Activated naive CD4-positive, alpha-beta T cell treated with anti-CD3 and anti-CD28 coated beads, Interleukin-2, amount 10 ng/mL, durations not matched to agents 7 days and 5 days (primary cell): ENCODE measurements around the gene CYP8B1.

ENCODE experiments used
- CTCF ChIA-PET: fragments of 350-600 bp; sonication (Branson Sonifier 250); formaldehyde crosslinking; loops from one replicate; lab custom pipeline; 2021; ENCODE audit warnings: antibody characterized with exemption; lab: Charles Lee
- DNase-seq: peaks from one replicate; pipeline ENCODE4 v3.0.0-alpha.2; 2020
- H3K27ac Mint-ChIP-seq: one replicate; pipeline ENCODE4 v1.8.0; 2021; ENCODE audit warnings: mild to moderate bottlenecking, moderate library complexity, mixed read lengths
- H3K27me3 Mint-ChIP-seq: one replicate; pipeline ENCODE4 v1.8.0; 2021; ENCODE audit warnings: mild to moderate bottlenecking, mixed read lengths
- H3K36me3 Mint-ChIP-seq: one replicate; pipeline ENCODE4 v1.8.0; 2021; ENCODE audit warnings: mixed read lengths
- H3K4me1 Mint-ChIP-seq: one replicate; pipeline ENCODE4 v1.8.0; 2021; ENCODE audit warnings: mixed read lengths
- H3K4me3 Mint-ChIP-seq: one replicate; pipeline ENCODE4 v1.8.0; 2021; ENCODE audit warnings: mild to moderate bottlenecking, moderate library complexity, mixed read lengths
- H3K9me3 Mint-ChIP-seq: one replicate; pipeline ENCODE4 v1.8.0; 2021; ENCODE audit warnings: mixed read lengths

The CYP8B1 gene

GRCh38 chr3:42853056-42853455 lies 22.6 kb downstream of the CYP8B1 start:
- H3K36me3 Mint-ChIP-seq: no peaks in the 10 kb centered on the region
- peaks cover 24% of the 10 kb centered on the region for H3K27me3 Mint-ChIP-seq
- no peak overlapping the region for H3K4me3 Mint-ChIP-seq
- DNase-seq: no peak
- no peaks in the 10 kb centered on the region for H3K9me3 Mint-ChIP-seq
- CTCF ChIA-PET: interaction anchor here (0.9 to 3.9 kb wide), 2 partner anchors 13 to 28 kb away, joined by 3 to 12 read pairs; no protein-coding TSS in a partner anchor
- H3K27ac Mint-ChIP-seq: no peak overlapping the region
- H3K4me1 Mint-ChIP-seq: no peaks in the 10 kb centered on the region

- Mint-ChIP-seq H3K27me3 (peaks cover 21% of the 10 kb centered on the region), H3K36me3 (no peaks in the 10 kb centered on the region), H3K9me3 (no peaks in the 10 kb centered on the region), H3K4me1 (peaks cover 5% of the 10 kb centered on the region), H3K4me3 (no peak overlapping the region), H3K27ac (no peak overlapping the region)
- CTCF ChIA-PET: interaction anchor here (0.9 to 3.9 kb wide), 2 partner anchors 12 to 29 kb away, joined by 3 to 12 read pairs; no protein-coding TSS in a partner anchor
- DNase-seq: no peak
Measured at GRCh38 chr3:42852441-42852840, 23.2 kb downstream of the CYP8B1 start.

GRCh38 chr3:42851228-42851834 lies 24.3 kb downstream of the CYP8B1 start:
- Mint-ChIP-seq H3K36me3 (no peaks in the 10 kb centered on the region), H3K4me1 (peaks cover 16% of the 10 kb centered on the region), H3K27ac (no peak overlapping the region), H3K4me3 (no peak overlapping the region), H3K9me3 (no peaks in the 10 kb centered on the region), H3K27me3 (peaks cover 17% of the 10 kb centered on the region)
- CTCF ChIA-PET: interaction anchor here (0.8 to 3.9 kb wide), 2 partner anchors 11 to 30 kb away, joined by 4 to 12 read pairs; no protein-coding TSS in a partner anchor
- DNase-seq: no peak

GRCh38 chr3:42850263-42850662 lies 25.4 kb downstream of the CYP8B1 start:
- Mint-ChIP-seq H3K36me3 (no peaks in the 10 kb centered on the region), H3K4me3 (no peak overlapping the region), H3K27ac (no peak overlapping the region), H3K9me3 (no peaks in the 10 kb centered on the region), H3K4me1 (peaks cover 17% of the 10 kb centered on the region), H3K27me3 (peaks cover 12% of the 10 kb centered on the region)
- CTCF ChIA-PET: interaction anchor here (3.9 kb wide), 1 partner anchor 10 kb away, joined by 12 read pairs; no protein-coding TSS in a partner anchor
- DNase-seq: no peak

GRCh38 chr3:42849017-42849416 lies 26.7 kb downstream of the CYP8B1 start:
- no peaks in the 10 kb centered on the region for H3K9me3 Mint-ChIP-seq
- H3K4me1 Mint-ChIP-seq: peaks cover 17% of the 10 kb centered on the region
- CTCF ChIA-PET: no interaction called here
- H3K27ac Mint-ChIP-seq: no peak overlapping the region
- no peaks in the 10 kb centered on the region for H3K36me3 Mint-ChIP-seq
- no peak for DNase-seq
- no peak overlapping the region for H3K4me3 Mint-ChIP-seq
- H3K27me3 Mint-ChIP-seq: peaks cover 11% of the 10 kb centered on the region

GRCh38 chr3:42847731-42848130 lies 27.9 kb downstream of the CYP8B1 start:
- no peak for DNase-seq
- H3K27ac Mint-ChIP-seq: no peak overlapping the region
- CTCF ChIA-PET: interaction anchor here (0.9 kb wide), 1 partner anchor 34 kb away, joined by 3 read pairs; no protein-coding TSS in a partner anchor

GRCh38 chr3:42846685-42847522 lies 28.8 kb downstream of the CYP8B1 start:
- CTCF ChIA-PET: no interaction called here
- H3K36me3 Mint-ChIP-seq: no peaks in the 10 kb centered on the region

More at GRCh38 chr3:42847731-42848130, 27.9 kb downstream of the CYP8B1 start:
- Mint-ChIP-seq H3K4me3 (no peak overlapping the region), H3K9me3 (no peaks in the 10 kb centered on the region), H3K27me3 (peaks cover 8% of the 10 kb centered on the region), H3K36me3 (no peaks in the 10 kb centered on the region), H3K4me1 (peaks cover 17% of the 10 kb centered on the region)

GRCh38 chr3:42844815-42845214 lies 30.9 kb downstream of the CYP8B1 start:
- CTCF ChIA-PET: interaction anchor here (1.8 kb wide), 1 partner anchor 13 kb away, joined by 6 read pairs; no protein-coding TSS in a partner anchor
- peaks cover 17% of the 10 kb centered on the region for H3K4me1 Mint-ChIP-seq

More at GRCh38 chr3:42846685-42847522, 28.8 kb downstream of the CYP8B1 start:
- Mint-ChIP-seq H3K27me3 (peaks cover 8% of the 10 kb centered on the region), H3K9me3 (no peaks in the 10 kb centered on the region), H3K4me3 (no peak overlapping the region), H3K27ac (peak overlapping the region; percentile 21), H3K4me1 (peaks cover 17% of the 10 kb centered on the region)
- DNase-seq: no peak

GRCh38 chr3:42844412-42844713 lies 31.3 kb downstream of the CYP8B1 start:
- no peak for DNase-seq
- peaks cover 17% of the 10 kb centered on the region for H3K4me1 Mint-ChIP-seq
- CTCF ChIA-PET: interaction anchor here (1.8 kb wide), 1 partner anchor 13 kb away, joined by 6 read pairs; no protein-coding TSS in a partner anchor
- no peak overlapping the region for H3K4me3 Mint-ChIP-seq
- H3K27ac Mint-ChIP-seq: no peak overlapping the region
- H3K9me3 Mint-ChIP-seq: no peaks in the 10 kb centered on the region
- no peaks in the 10 kb centered on the region for H3K36me3 Mint-ChIP-seq
- no peaks in the 10 kb centered on the region for H3K27me3 Mint-ChIP-seq

More at GRCh38 chr3:42844815-42845214, 30.9 kb downstream of the CYP8B1 start:
- H3K36me3 Mint-ChIP-seq: no peaks in the 10 kb centered on the region
- no peaks in the 10 kb centered on the region for H3K27me3 Mint-ChIP-seq
- H3K27ac Mint-ChIP-seq: no peak overlapping the region
- no peaks in the 10 kb centered on the region for H3K9me3 Mint-ChIP-seq
- no peak overlapping the region for H3K4me3 Mint-ChIP-seq
- no peak for DNase-seq

- peaks cover 17% of the 10 kb centered on the region for H3K4me1 Mint-ChIP-seq
- no peak overlapping the region for H3K4me3 Mint-ChIP-seq
- no peaks in the 10 kb centered on the region for H3K36me3 Mint-ChIP-seq
- CTCF ChIA-PET: interaction anchor here (1.8 kb wide), 1 partner anchor 13 kb away, joined by 6 read pairs; no protein-coding TSS in a partner anchor
- no peak for DNase-seq
- no peak overlapping the region for H3K27ac Mint-ChIP-seq
- no peaks in the 10 kb centered on the region for H3K9me3 Mint-ChIP-seq
- H3K27me3 Mint-ChIP-seq: no peaks in the 10 kb centered on the region
Measured at GRCh38 chr3:42843713-42844411, 31.8 kb downstream of the CYP8B1 start.

GRCh38 chr3:42841332-42841731 lies 34.3 kb downstream of the CYP8B1 start:
- H3K36me3 Mint-ChIP-seq: no peaks in the 10 kb centered on the region
- DNase-seq: no peak
- no peak overlapping the region for H3K4me3 Mint-ChIP-seq
- peaks cover under 1% of the 10 kb centered on the region for H3K4me1 Mint-ChIP-seq
- CTCF ChIA-PET: interaction anchor here (1.3 to 2.8 kb wide), 2 partner anchors 10 to 61 kb away, joined by 3 to 24 read pairs; no protein-coding TSS in a partner anchor
- H3K9me3 Mint-ChIP-seq: no peaks in the 10 kb centered on the region
- H3K27ac Mint-ChIP-seq: no peak overlapping the region
- H3K27me3 Mint-ChIP-seq: peaks cover 7% of the 10 kb centered on the region

- Mint-ChIP-seq H3K36me3 (no peaks in the 10 kb centered on the region), H3K4me1 (no peaks in the 10 kb centered on the region), H3K27ac (no peak overlapping the region), H3K9me3 (no peaks in the 10 kb centered on the region), H3K4me3 (no peak overlapping the region), H3K27me3 (peaks cover 8% of the 10 kb centered on the region)
- peak; percentile 44 for DNase-seq
- CTCF ChIA-PET: interaction anchor here (1.0 to 2.8 kb wide), 16 partner anchors 9 to 95 kb away, joined by 3 to 24 read pairs (median 6); partner anchors contain the start of genes ACKR2 and HIGD1A
Measured at GRCh38 chr3:42839616-42840015, 36.1 kb downstream of the CYP8B1 start.

- CTCF ChIA-PET: interaction anchor here (0.6 to 2.4 kb wide), 10 partner anchors 20 to 94 kb away, joined by 3 to 18 read pairs (median 6); partner anchors contain the start of genes ACKR2 and HIGD1A
- H3K27me3 Mint-ChIP-seq: peaks cover 8% of the 10 kb centered on the region
- H3K36me3 Mint-ChIP-seq: no peaks in the 10 kb centered on the region
Measured at GRCh38 chr3:42838571-42838970, 37.1 kb downstream of the CYP8B1 start.

More at GRCh38 chr3:42838571-42838970, 37.1 kb downstream of the CYP8B1 start:
- Mint-ChIP-seq H3K4me1 (no peaks in the 10 kb centered on the region), H3K9me3 (no peaks in the 10 kb centered on the region), H3K4me3 (no peak overlapping the region), H3K27ac (no peak overlapping the region)
- no peak for DNase-seq
